NCI-H187 treated with DMSO at 0.1 percent for 48 hours (cell line): ENCODE results near the gene EMC9.
"Not testable (repeated sequence)": the region's sequence is repeated elsewhere in the genome, so short reads cannot be mapped to it uniquely, and the experiment has no call there.

ENCODE experiments used
- DNase-seq: peaks from one replicate; lab custom pipeline; 2025; lab: John Stamatoyannopoulos, UW

The EMC9 gene

GRCh38 chr14:24108336-24108874 is 33.0 kb downstream of the EMC9 start:
- DNase-seq = no peak

GRCh38 chr14:24106672-24107271 is 34.6 kb downstream of the EMC9 start:
- DNase-seq = no peak

- DNase-seq = not testable (repeated sequence)
Measured at GRCh38 chr14:24105609-24106239, 35.7 kb downstream of the EMC9 start.

GRCh38 chr14:24103451-24103850 is 37.9 kb downstream of the EMC9 start:
- no peak for DNase-seq

DNA sequence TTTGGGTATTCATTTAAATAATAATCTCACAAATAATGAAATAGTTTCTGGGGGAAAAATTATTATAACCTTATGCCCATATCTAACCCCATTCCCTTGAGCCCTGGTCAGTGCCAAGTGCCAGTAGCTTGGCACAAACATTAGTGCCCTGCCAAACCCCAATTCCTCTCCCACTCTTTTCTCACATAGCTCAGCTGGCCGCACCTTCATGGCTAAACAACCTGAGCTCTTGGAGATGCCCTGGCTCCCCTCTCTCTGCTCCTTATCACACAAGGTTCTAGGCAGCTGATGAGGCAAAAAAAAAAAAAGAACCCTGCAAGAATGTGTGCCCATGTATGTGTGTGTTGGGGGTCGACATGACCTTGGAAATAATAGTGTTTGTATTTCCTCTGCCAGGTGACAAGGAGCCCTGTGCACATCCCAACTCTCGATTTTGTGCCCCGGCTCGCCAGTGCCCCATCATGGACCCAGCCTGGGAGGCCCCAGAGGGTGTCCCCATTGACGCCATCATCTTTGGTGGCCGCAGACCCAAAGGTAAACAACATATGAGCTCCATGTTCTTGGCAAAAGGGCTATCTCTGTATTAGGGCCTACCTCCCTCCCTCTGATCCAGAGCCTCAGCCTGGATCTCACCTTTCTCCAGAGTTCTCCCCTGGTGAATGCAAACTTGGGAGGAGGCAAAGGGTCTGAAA is 38.9 kb downstream of the EMC9 start:
- DNase-seq = no peak

- no peak for DNase-seq
Measured at GRCh38 chr14:24100982-24101494, 40.4 kb downstream of the EMC9 start.

GRCh38 chr14:24100197-24100981 is 41.0 kb downstream of the EMC9 start:
- DNase-seq = no peak

GRCh38 chr14:24098927-24099813 is 42.2 kb downstream of the EMC9 start:
- DNase-seq = no peak

DNA sequence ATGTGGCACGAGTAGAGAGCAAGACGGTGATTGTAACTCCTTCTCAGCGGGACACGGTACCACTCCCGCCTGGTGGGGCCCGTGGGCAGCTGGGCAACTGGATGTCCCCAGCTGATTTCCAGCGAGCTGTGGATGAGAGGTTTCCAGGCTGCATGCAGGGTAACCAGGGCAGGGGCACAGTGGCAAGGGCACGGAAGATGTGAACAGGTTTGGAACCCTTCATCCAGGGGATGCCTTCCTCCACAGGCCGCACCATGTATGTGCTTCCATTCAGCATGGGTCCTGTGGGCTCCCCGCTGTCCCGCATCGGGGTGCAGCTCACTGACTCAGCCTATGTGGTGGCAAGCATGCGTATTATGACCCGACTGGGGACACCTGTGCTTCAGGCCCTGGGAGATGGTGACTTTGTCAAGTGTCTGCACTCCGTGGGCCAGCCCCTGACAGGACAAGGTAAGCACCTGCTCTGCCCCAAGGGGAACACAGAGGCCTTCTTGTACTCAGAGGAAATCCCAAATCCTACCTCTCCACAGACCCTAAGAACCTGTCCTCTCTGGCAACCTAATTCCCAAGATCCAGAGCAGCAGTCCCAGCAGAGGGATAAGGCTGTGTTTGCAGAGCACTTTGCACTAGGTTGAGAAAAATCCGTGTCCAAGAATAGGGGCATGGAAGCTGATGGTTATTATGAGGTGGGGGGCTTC is 43.0 kb downstream of the EMC9 start:
- no peak for DNase-seq

GRCh38 chr14:24096545-24097181 is 44.7 kb downstream of the EMC9 start:
- no peak for DNase-seq

DNA sequence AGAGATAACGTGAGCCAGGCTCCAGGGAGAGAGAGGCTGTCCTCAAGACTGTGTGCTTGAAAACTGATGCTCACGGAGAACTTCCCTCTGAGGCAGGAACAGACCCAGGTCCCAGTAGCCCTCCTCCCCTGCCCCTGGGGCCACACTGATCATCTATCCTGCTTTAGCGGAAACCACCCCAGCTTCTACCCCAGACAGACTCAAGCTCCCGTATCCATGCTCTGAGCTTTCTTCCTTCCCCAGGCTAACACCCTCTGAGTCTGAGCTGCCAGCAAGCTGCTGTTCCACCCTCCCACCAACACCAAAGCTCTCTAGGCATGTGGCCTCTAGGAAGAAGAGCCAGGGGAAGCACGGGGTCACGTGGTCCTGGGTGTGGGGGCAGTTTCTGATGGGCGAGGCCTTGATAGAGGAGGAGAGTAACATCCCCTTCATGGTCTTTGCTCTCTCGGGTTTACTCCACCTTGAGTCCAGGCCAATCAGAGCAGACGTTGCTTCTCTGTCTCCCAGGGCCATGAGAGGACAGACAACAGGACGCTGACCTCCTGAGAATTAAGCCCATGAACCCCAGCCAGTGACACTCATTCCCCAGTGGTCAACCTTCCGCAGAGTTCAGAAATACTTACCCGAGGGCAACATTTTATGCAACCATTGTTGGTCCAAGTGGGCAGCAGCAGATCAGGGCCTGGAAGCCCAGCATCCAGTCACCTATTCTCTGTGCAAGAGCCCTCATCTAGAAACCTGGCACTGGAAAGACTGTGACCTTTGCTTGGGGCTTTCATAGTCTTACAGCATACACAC is 45.9 kb downstream of the EMC9 start:
- DNase-seq = no peak

GRCh38 chr14:24094841-24095270 is 46.5 kb downstream of the EMC9 start:
- no peak for DNase-seq

GRCh38 chr14:24093901-24094840 is 47.2 kb downstream of the EMC9 start, which contains the start of gene PCK2:
PCK2 (plus strand) TSS chr14:24094311; CDS start chr14:24094406, 95 bp downstream.
- peak; percentile 65 for DNase-seq

DNA sequence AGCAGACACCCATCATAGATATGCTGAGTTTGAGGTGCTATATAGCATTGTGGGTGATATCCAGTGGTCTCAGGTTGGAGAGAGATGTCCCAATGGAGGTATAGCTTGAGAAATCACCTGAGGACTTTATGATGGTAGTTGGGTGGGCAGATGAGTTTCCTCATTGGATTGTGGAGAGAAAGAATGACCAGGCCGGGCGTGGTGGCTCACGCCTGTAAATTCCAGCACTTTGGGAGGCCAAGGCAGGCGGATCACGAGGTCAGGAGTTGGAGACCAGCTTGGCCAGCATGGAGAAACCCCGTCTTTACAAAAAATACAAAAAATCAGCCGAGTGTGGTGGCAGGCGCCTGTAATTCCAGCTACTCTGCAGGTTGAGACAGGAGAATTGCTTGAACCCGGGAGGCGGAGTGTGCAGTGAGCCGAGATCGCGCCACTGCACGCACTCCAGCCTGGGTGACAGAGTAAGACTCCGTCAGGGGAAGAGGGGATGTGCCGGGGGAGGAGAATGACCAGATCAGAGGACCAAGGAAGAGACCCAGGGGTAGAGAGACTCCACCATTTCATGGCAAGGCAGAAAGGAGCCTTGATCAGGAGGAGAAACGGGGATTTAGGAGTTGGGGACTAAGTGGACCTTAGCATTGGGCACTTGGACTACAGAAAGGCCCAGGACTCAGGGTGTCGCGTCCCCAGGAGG is 48.0 kb downstream of the EMC9 start:
- DNase-seq = no peak

DNA sequence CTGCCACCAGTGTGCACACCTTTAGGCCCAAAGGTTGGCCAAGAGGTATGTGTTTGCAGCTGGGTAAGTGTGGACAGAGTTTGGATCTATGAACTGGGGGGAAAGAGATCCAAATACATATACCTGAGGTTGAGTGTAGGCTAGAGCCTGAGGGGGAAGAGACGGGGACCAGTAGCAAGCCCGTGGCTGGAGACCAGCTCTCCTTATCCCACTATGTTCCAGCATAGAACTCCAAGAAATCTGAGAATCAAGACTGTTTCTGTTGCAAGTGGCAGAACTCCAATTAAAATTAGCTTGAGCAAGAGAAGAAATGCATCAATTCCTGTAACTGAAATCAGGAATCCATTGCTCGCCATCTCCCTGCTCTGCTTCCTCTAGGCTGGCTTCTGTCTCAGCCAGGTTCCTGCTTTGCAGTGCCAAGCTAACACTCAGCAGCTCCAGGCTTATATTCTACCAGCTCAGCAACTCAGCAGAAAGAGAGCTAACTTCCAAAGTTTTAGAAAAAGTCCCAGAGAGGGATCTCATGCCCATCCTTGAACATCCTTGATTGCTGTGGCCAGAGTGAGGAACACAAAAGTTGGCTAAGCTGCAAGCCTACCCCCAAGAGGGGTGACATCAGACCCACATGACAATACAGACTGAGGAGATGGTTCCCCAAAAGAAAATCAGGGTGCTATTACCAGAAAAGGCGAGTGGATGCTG is 48.7 kb downstream of the EMC9 start:
- no peak for DNase-seq

- DNase-seq = no peak
Measured at GRCh38 chr14:24092110-24092504, 49.3 kb downstream of the EMC9 start.

DNA sequence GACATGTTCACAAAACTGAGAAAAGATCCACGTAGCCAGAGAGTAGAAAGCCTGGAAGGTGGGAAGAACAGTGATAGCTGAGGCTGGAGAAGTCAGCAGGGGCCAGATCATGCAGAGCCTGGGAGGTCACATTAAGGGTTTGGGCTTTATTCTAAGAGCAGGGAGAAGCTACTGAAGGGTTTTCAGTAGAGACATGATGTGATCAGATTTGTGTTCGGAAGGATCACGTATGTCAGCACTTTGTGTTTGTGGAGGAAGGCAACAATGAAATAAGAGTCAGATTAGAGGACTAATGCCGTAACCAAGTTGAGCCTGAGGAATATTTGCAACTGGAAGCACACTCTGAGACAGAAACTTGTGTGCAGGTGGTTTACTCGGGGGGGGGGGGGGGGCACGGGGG is 51.5 kb downstream of the EMC9 start:
- no peak for DNase-seq
